ENCODE results near the gene DCUN1D5.
"Not testable (repeated sequence)": the region's sequence is repeated elsewhere in the genome, so short reads cannot be mapped to it uniquely, and the experiment has no call there.

Gene DCUN1D5

DNA sequence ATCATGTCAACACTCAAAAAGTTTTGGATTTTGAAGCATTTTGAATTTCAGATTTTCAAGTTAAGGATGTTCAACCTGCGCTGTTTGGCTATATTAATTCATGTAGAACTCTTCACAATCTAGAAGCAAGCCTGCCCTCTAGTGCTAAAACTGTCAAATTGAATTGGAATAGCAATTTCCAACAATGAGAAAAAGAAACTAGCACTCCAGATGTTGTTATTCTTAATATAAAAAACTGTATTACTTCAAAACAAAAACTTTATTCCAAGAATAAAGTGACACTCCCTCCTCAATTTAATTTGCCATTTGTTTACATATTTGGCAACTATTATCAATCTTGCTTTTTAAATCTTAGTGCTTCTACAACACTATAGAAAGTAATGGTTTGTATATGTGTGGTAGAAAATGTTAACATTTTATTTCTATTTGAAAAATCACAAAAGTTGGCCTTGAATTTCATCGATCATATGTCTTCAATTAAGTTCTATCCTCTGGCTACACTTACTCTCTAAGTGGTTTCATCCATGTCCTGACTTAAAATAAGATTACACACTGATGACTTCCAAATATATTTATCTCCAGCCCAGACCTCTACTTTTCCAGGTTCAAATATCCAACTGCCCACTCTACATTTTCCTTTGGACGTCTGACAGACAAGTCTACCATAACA is 36.6 kb downstream of the DCUN1D5 start:
- DNase-seq (ENCODE audit: low read depth, low spot score), result no peak

DNA sequence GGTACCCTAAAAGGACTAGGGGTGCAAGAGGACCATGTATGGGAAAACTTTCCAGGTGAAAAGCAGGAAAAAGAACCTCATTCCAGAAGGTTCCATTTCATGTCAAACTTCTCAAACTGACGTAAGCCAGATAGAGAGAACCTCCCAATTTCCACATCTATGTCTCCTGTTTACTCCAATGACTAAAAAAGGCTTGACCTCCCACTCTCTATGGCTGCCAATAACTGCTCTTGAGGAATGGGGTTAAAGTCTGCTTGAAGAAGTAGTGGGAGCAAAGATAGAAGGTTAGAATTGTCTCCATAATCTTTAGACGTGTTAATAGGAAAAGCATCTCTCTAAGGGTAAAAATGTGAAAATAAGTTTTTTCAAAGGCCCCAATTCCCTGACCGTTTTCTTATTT is 38.0 kb downstream of the DCUN1D5 start:
- no peak for DNase-seq (ENCODE audit: low read depth, low spot score)

- no peak for DNase-seq (ENCODE audit: low read depth, low spot score)
Observed at GRCh38 chr11:103051981-103052380, 40.0 kb downstream of the DCUN1D5 start.

DNA sequence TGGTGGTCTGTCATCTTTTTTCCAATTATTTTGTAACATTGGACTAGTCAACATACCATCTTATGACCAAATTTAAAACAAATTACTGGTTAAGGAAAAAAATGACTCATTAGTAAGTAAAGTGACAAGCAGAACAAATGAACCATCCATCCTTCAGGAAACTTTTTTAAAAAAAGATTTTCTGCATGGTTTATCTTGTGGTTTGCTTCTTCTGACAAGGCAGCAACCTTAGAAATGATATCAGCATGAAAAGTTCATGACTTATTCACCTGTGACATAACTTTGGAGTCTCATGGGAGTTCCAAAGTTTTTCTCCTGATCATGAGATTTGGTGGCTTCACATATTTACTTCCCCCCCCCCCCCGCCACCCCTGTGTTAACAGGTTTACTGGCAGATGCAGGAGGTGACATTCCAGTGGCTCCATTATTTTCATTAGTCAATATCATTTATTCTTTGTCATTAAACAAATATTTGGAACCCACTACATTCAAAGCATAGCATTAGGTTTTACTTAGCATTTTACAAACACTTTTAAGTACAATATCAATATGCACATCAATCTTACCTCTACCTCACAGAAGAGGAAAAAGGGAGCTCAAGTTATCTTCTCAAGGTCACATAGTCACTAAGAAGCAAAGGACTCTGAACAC is 40.7 kb downstream of the DCUN1D5 start:
- DNase-seq (ENCODE audit: low read depth, low spot score), result no peak

GRCh38 chr11:103050351-103050750 is 41.6 kb downstream of the DCUN1D5 start:
- no peak for DNase-seq (ENCODE audit: low read depth, low spot score)

GRCh38 chr11:103047837-103048236 is 44.1 kb downstream of the DCUN1D5 start:
- DNase-seq (ENCODE audit: low read depth, low spot score), result no peak

GRCh38 chr11:103043826-103044678 is 47.9 kb downstream of the DCUN1D5 start:
- no peak for DNase-seq (ENCODE audit: low read depth, low spot score)

GRCh38 chr11:103042161-103042560 is 49.8 kb downstream of the DCUN1D5 start:
- no peak for DNase-seq (ENCODE audit: low read depth, low spot score)

DNA sequence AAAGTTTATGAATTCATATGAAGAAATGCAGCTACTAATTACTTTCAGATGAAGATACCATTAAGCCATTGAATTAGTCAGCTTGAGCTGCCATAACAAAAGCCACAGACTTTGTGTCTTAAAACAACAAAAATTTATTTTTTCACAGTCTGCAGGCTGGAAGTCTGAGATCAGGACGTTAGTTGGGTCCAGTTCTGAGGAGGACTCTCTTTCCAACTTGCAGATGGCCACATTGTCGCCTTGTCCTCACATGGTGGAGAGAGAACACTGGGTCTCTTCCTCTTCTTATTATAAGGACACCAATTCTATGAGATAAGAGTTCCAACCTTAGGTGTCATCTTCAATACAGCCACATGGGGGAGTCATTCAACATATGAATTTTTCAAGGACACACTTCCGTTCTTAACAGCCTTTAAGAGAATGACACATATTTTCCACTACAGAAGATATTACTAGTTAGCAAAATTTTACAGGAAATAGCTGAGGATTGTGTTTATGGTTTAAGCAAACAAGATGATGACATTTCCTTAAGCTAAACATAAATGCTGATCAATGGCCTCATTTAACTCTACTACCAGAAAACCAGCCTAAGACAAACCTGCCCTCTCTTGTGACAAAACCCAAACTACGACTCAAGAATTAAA is 56.0 kb downstream of the DCUN1D5 start:
- peak; percentile 20 for DNase-seq (ENCODE audit: low read depth, low spot score)

DNA sequence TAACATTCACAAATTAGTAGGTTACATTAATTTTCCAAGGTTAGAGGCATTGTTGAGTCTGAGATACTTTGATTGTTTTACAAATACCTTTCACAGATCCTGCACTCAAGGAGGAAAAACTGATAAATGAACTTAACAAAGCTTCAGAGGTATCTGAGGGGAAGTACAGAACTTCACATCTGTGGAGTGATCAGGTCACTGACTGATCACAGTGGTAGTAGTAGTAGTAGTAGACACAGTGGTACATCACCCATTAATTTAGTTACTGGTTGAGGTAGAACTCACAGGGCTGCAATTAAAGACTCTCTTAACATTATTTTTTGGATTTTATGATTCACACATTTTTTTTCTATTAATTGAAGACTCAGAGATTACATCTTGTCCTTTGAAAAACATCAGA is 56.7 kb downstream of the DCUN1D5 start:
- no peak for DNase-seq (ENCODE audit: low read depth, low spot score)

DNA sequence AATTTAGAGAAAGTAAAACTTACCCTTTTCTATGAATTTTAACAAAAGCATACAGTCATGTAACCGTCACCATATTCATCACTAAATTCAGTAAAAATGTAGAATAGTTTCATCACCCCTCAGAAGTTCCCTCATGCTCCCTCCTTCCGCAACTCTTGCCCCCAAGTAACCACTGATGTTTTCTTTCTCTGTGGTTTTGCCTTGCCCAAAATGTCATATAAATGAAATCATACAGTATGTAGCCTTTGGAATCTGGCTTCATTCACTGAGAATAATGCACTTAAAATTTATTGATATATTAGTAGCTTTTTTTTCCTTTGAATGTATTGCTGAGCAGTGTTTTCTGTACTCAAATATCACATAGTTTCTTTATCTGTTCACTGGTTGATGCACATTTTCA is 60.1 kb downstream of the DCUN1D5 start:
- no peak for DNase-seq (ENCODE audit: low read depth, low spot score)

DNA sequence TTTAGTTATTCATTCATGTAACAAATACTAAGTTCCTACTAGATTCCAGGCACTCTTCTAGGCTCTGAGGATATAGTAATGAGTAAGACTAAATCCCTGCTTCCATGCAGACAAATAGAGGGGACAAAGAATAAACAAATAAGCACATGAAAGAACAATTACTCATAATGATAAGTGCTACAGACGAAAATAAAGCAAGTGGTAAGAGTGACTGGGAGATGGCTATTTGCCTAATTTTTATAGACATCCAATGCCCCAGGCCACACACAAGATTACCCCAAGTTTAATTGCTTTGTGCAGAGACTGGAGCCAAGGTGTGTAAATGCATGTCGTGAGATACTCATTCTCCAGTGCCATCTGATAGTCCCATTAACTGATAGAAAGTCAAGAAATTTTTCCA is 62.6 kb downstream of the DCUN1D5 start:
- DNase-seq (ENCODE audit: low read depth, low spot score), result no peak

DNA sequence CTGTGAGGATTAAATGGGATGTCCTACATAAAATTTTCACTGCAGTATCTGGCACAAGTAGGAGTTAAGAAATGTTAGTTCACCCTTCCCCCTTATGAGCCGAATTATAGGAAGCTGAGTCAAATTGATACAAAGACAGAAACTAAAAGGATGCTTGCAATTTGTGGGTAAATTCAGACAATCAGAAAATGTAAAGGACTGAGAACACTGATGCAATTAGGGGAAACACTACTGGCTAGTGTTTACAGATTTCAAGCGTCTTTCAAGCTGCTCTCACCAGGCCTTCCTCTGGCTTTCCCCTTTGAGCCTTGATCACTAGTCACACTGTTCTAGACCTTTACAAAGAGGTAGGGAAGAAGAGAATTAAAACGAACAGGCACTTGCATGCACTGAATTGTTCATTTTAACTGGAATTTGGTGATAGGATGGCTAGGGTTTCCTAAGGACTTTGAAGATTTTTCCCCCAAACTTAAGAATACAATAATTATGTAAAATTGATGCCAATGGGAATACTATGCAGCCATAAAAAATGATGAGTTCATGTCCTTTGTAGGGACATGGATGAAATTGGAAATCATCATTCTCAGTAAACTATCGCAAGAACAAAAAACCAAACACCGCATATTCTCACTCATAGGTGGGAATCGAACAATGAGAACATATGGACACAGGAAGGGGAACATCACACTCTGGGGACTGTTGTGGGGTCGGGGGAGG is 63.5 kb downstream of the DCUN1D5 start:
- DNase-seq (ENCODE audit: low read depth, low spot score), result not testable (repeated sequence)

GRCh38 chr11:103024086-103024485 is 67.9 kb downstream of the DCUN1D5 start:
- no peak for DNase-seq (ENCODE audit: low read depth, low spot score)

- DNase-seq (ENCODE audit: low read depth, low spot score), result no peak
Observed at GRCh38 chr11:103016031-103016430, 75.9 kb downstream of the DCUN1D5 start.

DNA sequence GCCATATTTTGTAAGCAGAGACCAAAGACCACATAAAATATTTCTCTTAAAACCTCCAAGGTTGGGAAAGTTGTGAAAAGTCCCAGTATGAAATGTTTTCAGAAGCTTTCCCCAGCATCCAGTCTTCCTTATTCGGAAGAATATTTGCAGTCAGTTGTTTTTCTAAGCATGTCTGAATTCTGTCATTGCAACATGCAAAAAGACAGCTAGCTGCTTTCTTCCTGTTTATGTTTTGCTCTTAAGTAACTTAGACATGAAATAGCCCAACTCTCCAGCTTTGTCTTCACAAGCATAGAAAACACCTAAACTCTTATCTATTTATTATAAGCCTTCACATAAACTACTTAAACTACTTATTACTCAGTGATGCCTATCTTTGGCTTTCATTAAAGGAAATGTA is 78.5 kb downstream of the DCUN1D5 start:
- no peak for DNase-seq (ENCODE audit: low read depth, low spot score)

All from iPS DF 19.7 (cell line).